Activated T-cell treated with anti-CD3 and anti-CD28 coated beads for 1 hour (primary cell): ENCODE results near the gene EDN2.

Source experiments
- DNase-seq: peaks from one replicate; pipeline ENCODE4 v3.0.0-alpha.2; 2020; ENCODE audit warnings: low read depth

Gene EDN2

GRCh38 chr1:41498804-41499203 is 14.3 kb upstream of the EDN2 start:
- DNase-seq: no peak

- DNase-seq: no peak
These were observed 13.9 kb upstream of the EDN2 start for GRCh38 chr1:41498391-41498790.

GRCh38 chr1:41497461-41498030 is 13.1 kb upstream of the EDN2 start:
- no peak for DNase-seq

- DNase-seq: no peak
These were observed 12.6 kb upstream of the EDN2 start for GRCh38 chr1:41497056-41497440.

GRCh38 chr1:41496080-41497055 is 11.9 kb upstream of the EDN2 start:
- DNase-seq: no peak

GRCh38 chr1:41495210-41495948 is 10.9 kb upstream of the EDN2 start:
- DNase-seq: no peak

- DNase-seq: no peak
These were observed 10.1 kb upstream of the EDN2 start for GRCh38 chr1:41494351-41495209.

GRCh38 chr1:41493626-41494350 is 9.3 kb upstream of the EDN2 start:
- DNase-seq: no peak

GRCh38 chr1:41493117-41493536 is 8.6 kb upstream of the EDN2 start:
- DNase-seq: no peak

- peak; percentile 6 for DNase-seq
These were observed 7.9 kb upstream of the EDN2 start for GRCh38 chr1:41492341-41492848.

- no peak for DNase-seq
These were observed 6.4 kb upstream of the EDN2 start for GRCh38 chr1:41490911-41491310.

GRCh38 chr1:41489561-41489960 is 5.1 kb upstream of the EDN2 start:
- no peak for DNase-seq

GRCh38 chr1:41488040-41488951 is 3.8 kb upstream of the EDN2 start:
- no peak for DNase-seq

GRCh38 chr1:41487126-41488039 is 2.9 kb upstream of the EDN2 start:
- DNase-seq: no peak

GRCh38 chr1:41486371-41487125 is 2.1 kb upstream of the EDN2 start:
- no peak for DNase-seq

- no peak for DNase-seq
These were observed 1.5 kb upstream of the EDN2 start for GRCh38 chr1:41486053-41486370.

GRCh38 chr1:41485605-41486004 is 1.1 kb upstream of the EDN2 start:
- DNase-seq: no peak

- no peak for DNase-seq
These were observed 502 bp downstream of the EDN2 start for GRCh38 chr1:41483960-41484401.
